T-helper 22 cell (primary cell): ENCODE data around the gene RNF212B.

Source experiments
- DNase-seq: peaks from one replicate; pipeline ENCODE4 v3.0.0-alpha.2; 2020; ENCODE audit warnings: low read depth

Gene RNF212B

GRCh38 chr14:23320584-23321571 lies 83.1 kb downstream of the RNF212B start, which contains the start of gene PABPN1:
PABPN1 (plus strand) TSS chr14:23321457; CDS start chr14:23321470, 13 bp downstream.
- DNase-seq: peak; percentile 98

- peak; percentile 12 for DNase-seq
These were observed 84.1 kb downstream of the RNF212B start for GRCh38 chr14:23321572-23322547.
